Immature natural killer cell (primary cell): Measurements from ENCODE around the gene ELMOD3. TPM values are rescaled to one million over a fixed set of nuclear protein-coding genes. Genes with fewer than 3 reads are reported as not detected.
"Not testable (repeated sequence)": the region's sequence is repeated elsewhere in the genome, so short reads cannot be mapped to it uniquely, and the experiment has no call there.

Experiments used
- DNase-seq, 3 donors: peaks; one replicate each; pipeline ENCODE4 v3.0.0; 2022; ENCODE audit warnings: mixed read lengths in 1 of 3
- H3K27ac Mint-ChIP-seq, 6 donors: one replicate each; pipeline ENCODE4 v1.8.0; 2020; ENCODE audit warnings: mixed read lengths in 6 of 6, mild to moderate bottlenecking in 5 of 6, inconsistent platforms in 4 of 6, moderate library complexity in 3 of 6
- H3K27me3 Mint-ChIP-seq, 3 donors: one replicate each; pipeline ENCODE4 v1.8.0; 2020 to 2021; ENCODE audit warnings: low read depth in 3 of 3, mild to moderate bottlenecking in 3 of 3, mixed read lengths in 3 of 3, moderate library complexity in 3 of 3, inconsistent platforms in 1 of 3
- H3K36me3 Mint-ChIP-seq, 3 donors: one replicate each; pipeline ENCODE4 v1.8.0; 2020; ENCODE audit warnings: mixed read lengths in 3 of 3, inconsistent platforms in 2 of 3, mild to moderate bottlenecking in 2 of 3
- H3K4me1 Mint-ChIP-seq, 2 donors: one replicate each; pipeline ENCODE4 v1.8.0; 2020; ENCODE audit warnings: inconsistent platforms in 2 of 2, mild to moderate bottlenecking in 2 of 2, mixed read lengths in 2 of 2, moderate library complexity in 1 of 2
- H3K4me3 Mint-ChIP-seq, 5 donors: one replicate each; pipeline ENCODE4 v1.8.0; 2020; ENCODE audit warnings: mild to moderate bottlenecking in 5 of 5, mixed read lengths in 5 of 5, inconsistent platforms in 3 of 5, moderate library complexity in 3 of 5
- H3K9me3 Mint-ChIP-seq, 6 donors: one replicate each; pipeline ENCODE4 v1.8.0; 2020; ENCODE audit warnings: mild to moderate bottlenecking in 6 of 6, mixed read lengths in 6 of 6, inconsistent platforms in 4 of 6, moderate library complexity in 3 of 6
- polyA plus RNA-seq, 3 donors: library from polyadenylated mRNA; unstranded; fragments of 300-500 nt; fragmentation: Illumina TruSeq; gene quantifications; one replicate each; pipeline ENCODE4 v1.2.3, GENCODE V29; 2021

The ELMOD3 gene
- polyA plus RNA-seq, 3 donors from 2014 or later = 10.9 to 17.7 (median 14.0) TPM

- H3K9me3 Mint-ChIP-seq = no peaks in the 10 kb centered on the region
- peaks cover 14% of the 10 kb centered on the region in 2 donors for H3K4me1 Mint-ChIP-seq
- DNase-seq = no peak
- no peak overlapping the region for H3K27ac Mint-ChIP-seq
- no peak overlapping the region for H3K4me3 Mint-ChIP-seq
- H3K27me3 Mint-ChIP-seq = peaks cover 4 to 11% (median 9%) of the 10 kb centered on the region in 3 donors
- H3K36me3 Mint-ChIP-seq = no peaks in the 10 kb centered on the region
Measured at GRCh38 chr2:85434696-85435095, 80.1 kb downstream of the ELMOD3 start.

- H3K4me3 Mint-ChIP-seq = no peak overlapping the region
- no peaks in the 10 kb centered on the region for H3K9me3 Mint-ChIP-seq
- peak overlapping the region in 3 of 6 donors; percentile 51 to 93 (median 90) for H3K27ac Mint-ChIP-seq
- H3K36me3 Mint-ChIP-seq = no peaks in the 10 kb centered on the region
- peaks cover 14% of the 10 kb centered on the region in 2 donors for H3K4me1 Mint-ChIP-seq
- H3K27me3 Mint-ChIP-seq = peaks cover 0 to 11% (median 9%) of the 10 kb centered on the region in 3 donors
- no peak for DNase-seq
Measured at GRCh38 chr2:85435220-85435958, 80.8 kb downstream of the ELMOD3 start.

GRCh38 chr2:85435981-85436835, 81.6 kb downstream of the ELMOD3 start:
- peak overlapping the region; percentile 60 to 96 (median 92) for H3K27ac Mint-ChIP-seq
- H3K9me3 Mint-ChIP-seq = no peaks in the 10 kb centered on the region
- no peaks in the 10 kb centered on the region for H3K36me3 Mint-ChIP-seq
- no peak for DNase-seq
- peaks cover 0 to 11% (median 9%) of the 10 kb centered on the region in 3 donors for H3K27me3 Mint-ChIP-seq
- H3K4me3 Mint-ChIP-seq = peak overlapping the region; percentile 46 to 84 (median 80)
- H3K4me1 Mint-ChIP-seq = peaks cover 14% of the 10 kb centered on the region in 2 donors

DNA sequence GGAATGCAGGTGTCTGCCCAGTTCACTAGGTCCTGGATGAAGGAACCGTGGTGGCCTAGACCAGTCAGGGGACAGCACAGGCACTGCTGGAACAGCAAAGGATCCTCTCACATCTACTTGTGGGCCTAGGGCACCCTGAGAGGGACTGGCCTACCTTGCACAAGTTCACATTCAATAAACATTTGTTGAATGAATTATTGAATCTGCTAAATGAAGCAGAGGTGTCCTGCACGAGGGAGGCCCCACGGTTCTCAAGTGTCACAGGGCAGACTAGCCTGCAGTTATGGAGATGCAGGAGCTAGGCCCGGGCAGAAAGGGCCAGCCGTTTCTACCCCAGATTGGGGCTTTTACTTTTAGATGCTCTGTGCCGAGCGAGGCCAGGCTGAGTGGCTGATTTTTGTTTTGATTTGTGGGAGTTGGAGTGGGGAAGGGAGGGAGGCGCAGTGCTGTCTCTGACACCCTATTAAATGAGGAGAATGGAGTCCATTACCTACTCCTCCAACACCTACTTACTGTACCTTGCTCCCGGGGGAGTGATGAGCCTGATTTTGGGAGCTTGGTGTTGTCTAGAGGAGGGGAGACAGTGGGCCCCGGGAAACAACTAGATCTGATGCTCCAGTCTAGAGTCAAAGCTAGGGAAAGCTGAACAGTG, 82.4 kb downstream of the ELMOD3 start:
- no peak for DNase-seq
- peaks cover 14% of the 10 kb centered on the region in 2 donors for H3K4me1 Mint-ChIP-seq
- H3K27ac Mint-ChIP-seq = peak overlapping the region; percentile 90 to 96 (median 92)
- no peaks in the 10 kb centered on the region for H3K9me3 Mint-ChIP-seq
- H3K27me3 Mint-ChIP-seq = peaks cover 0 to 11% (median 9%) of the 10 kb centered on the region in 3 donors
- no peaks in the 10 kb centered on the region for H3K36me3 Mint-ChIP-seq
- H3K4me3 Mint-ChIP-seq = peak overlapping the region; percentile 75 to 84 (median 80)

DNA sequence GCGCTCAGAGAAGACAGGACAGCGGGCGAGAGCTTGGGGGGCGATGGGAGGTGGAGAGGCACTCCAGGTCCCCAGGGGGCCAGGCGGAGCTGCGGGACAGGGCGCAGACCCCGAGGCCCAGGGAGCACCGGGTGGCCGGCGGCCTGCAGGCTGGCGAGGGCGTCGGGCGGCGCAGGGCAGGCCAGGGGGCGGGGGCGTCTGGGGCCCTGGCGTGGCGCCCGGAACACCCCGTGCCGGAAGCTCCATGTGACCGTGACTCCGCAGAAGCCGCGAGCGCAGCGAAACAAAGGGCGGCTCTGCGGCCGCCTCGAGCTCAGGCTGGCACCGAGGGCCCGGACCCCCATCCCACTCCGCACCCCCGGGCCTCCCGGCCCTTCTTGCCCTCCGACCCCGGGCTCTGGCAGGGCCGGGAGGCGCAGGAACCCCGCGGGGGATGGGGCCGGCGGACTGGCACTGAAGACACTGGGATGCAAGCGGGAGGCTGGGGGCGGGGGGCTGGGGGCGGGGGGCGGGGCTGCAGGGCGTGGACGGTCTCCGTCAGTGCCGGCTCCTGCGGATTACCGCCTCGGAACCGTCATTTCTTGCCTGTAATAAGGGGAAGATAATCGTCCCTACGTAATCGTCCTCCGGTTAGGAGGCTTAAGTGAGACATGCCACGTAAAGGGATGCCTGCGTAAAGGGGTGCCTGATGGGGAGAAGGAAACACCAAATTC, 83.1 kb downstream of the ELMOD3 start:
- Mint-ChIP-seq H3K9me3 (no peaks in the 10 kb centered on the region), H3K27me3 (peaks cover 0 to 11% (median 11%) of the 10 kb centered on the region in 3 donors), H3K4me1 (peaks cover 14% of the 10 kb centered on the region in 2 donors), H3K27ac (peak overlapping the region; percentile 90 to 97 (median 94)), H3K4me3 (peak overlapping the region; percentile 82 to 90 (median 84)), H3K36me3 (no peaks in the 10 kb centered on the region)
- DNase-seq = peak; percentile 85 to 86 (median 86)

DNA sequence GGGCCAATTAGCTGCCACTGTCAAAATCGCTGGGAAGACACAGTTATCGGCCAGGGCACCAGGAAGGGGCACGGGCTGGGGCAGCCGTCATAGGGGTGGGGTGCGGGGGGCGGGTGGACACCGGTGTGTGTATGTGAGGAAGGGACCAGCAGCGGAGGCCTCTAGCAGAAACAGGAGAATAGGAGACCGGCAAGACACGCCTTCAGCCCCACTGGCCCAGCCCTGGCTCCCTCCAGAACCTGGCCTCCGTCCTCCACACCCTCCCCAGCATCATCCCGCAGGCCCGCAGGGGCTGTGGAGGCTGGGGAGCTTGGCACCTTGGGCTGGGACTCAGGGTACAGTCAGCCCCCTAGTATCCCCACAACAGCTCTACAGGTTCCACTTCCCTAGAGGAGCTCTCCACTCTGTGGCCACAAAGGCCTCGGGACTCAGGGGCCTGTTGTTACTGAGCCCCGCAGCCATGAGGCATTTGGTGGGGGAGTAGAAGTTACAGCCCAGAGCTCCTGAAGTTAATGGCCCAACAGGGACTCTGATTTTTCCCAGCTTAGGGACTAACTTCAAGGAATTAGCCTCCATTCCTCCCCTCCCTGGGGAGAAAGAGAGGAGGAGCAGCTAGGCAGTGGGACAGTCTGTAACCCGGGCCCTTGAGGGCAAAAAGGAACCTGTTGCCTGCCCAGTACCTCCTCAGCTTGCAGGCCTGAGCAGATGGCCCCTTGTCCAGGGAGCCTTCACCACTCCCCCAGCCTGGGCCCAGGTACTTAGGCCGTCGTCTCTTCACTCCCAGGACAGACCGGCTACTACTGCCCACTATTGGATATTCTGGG, 83.8 kb downstream of the ELMOD3 start:
- DNase-seq = no peak
- Mint-ChIP-seq H3K27me3 (peaks cover 0 to 11% (median 11%) of the 10 kb centered on the region in 3 donors), H3K4me1 (peaks cover 14% of the 10 kb centered on the region in 2 donors), H3K4me3 (peak overlapping the region; percentile 77 to 90 (median 84)), H3K27ac (peak overlapping the region; percentile 82 to 97 (median 94)), H3K9me3 (no peaks in the 10 kb centered on the region), H3K36me3 (no peaks in the 10 kb centered on the region)

DNA sequence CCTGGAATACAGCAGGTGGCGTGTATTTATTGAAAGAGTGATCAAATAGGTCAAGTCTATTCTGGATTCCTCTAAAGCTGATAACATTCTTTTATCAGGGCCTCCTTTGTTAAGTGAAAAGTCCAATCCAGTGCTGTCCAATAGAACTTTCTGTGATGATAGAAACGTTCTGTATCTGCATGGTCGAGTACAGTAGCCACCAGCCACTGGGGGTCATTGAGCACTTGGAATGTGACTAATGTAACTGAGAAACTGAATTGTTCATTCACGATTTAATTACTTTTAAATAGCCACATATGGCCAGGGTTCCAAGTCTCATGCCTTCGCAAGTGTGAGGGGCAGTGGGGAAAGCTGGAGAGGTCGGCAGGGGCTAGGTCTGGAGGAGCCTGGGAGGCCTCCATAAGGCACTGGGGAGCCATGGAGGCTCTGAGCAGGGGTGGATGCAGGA, 84.5 kb downstream of the ELMOD3 start:
- Mint-ChIP-seq H3K4me3 (peak overlapping the region in 4 of 5 donors; percentile 3 to 36 (median 30)), H3K36me3 (no peaks in the 10 kb centered on the region), H3K27me3 (peaks cover 0 to 11% (median 11%) of the 10 kb centered on the region in 3 donors), H3K9me3 (no peaks in the 10 kb centered on the region), H3K27ac (peak overlapping the region in 5 of 6 donors; percentile 65 to 92 (median 80)), H3K4me1 (peaks cover 14% of the 10 kb centered on the region in 2 donors)
- no peak for DNase-seq

- H3K4me3 Mint-ChIP-seq, DNase-seq, H3K36me3 Mint-ChIP-seq, H3K9me3 Mint-ChIP-seq: not testable (repeated sequence)
- H3K4me1 Mint-ChIP-seq = peaks cover 14% of the 10 kb centered on the region in 2 donors
- peak overlapping the region in 2 of 6 donors; percentile 66 to 80 for H3K27ac Mint-ChIP-seq
- peaks cover 0 to 11% (median 11%) of the 10 kb centered on the region in 3 donors for H3K27me3 Mint-ChIP-seq
Measured at GRCh38 chr2:85439569-85439968, 85.0 kb downstream of the ELMOD3 start.

DNA sequence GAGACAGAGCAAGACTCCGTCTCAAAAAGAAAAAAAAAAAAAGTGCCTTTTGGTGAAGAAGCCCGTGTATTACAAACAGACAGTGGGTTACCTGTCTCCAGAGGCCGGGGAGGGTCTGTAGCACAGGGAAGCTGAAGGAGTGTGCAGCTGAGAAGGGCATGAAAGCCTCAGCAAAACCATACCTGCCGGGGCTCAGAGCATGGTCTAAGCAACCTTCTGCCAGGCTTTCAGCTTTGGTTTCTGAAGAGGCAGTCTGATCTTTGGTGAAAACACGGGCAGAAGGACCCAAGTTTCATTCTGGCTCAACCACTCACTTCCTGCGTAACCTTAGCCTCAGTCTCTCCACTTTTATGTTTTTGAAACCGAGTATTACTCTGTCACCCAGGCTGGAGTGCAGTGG, 85.4 kb downstream of the ELMOD3 start:
- Mint-ChIP-seq H3K27ac (peak overlapping the region in 2 of 6 donors; percentile 45 to 49), H3K4me3 (peak overlapping the region in 1 of 5 donors; percentile 38), H3K4me1 (peaks cover 14% of the 10 kb centered on the region in 2 donors), H3K27me3 (peaks cover 0 to 11% (median 11%) of the 10 kb centered on the region in 3 donors), H3K36me3 (no peaks in the 10 kb centered on the region), H3K9me3 (no peaks in the 10 kb centered on the region)
- DNase-seq = no peak

DNA sequence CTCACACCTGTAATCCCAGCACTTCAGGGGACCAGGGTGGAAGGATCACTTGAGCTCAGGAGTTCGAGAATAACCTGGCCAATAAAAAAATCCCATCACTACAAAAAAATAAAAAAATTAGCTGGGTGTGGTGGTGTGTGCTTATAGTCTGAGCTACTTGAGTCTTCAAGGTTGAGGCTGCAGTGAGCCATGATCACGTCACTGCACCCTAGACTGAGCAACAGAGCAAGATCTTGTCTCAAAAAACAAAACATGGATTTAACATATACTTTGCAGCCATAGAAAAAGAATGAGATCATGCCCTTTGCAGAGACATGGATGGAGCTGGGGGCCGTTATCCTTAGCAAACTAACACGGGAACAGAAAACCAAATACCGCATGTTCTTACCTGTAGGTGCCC, 86.2 kb downstream of the ELMOD3 start:
- no peak overlapping the region for H3K4me3 Mint-ChIP-seq
- no peaks in the 10 kb centered on the region for H3K9me3 Mint-ChIP-seq
- H3K27ac Mint-ChIP-seq = peak overlapping the region in 2 of 6 donors; percentile 55 to 68
- H3K27me3 Mint-ChIP-seq = peaks cover 0 to 11% (median 11%) of the 10 kb centered on the region in 3 donors
- peaks cover 14% of the 10 kb centered on the region in 2 donors for H3K4me1 Mint-ChIP-seq
- H3K36me3 Mint-ChIP-seq = no peaks in the 10 kb centered on the region
- DNase-seq = no peak
